Glutamatergic neuron (in vitro differentiated cells): ENCODE results near the gene DDX27. TPM values are rescaled to one million over a fixed set of nuclear protein-coding genes. Genes with fewer than 3 reads are reported as not detected.

ENCODE experiments used
- DNase-seq: peaks from one replicate; pipeline ENCODE4 v3.0.0; 2022
- H3K27ac Mint-ChIP-seq: one replicate; pipeline ENCODE4 v1.8.0; 2020; ENCODE audit warnings: mild to moderate bottlenecking, mixed read lengths, inconsistent platforms; ENCODE audit not compliant: unreplicated experiment
- H3K27me3 Mint-ChIP-seq: one replicate; pipeline ENCODE4 v1.8.0; 2020; ENCODE audit warnings: mild to moderate bottlenecking, moderate library complexity, mixed read lengths, inconsistent platforms; ENCODE audit not compliant: unreplicated experiment
- H3K36me3 Mint-ChIP-seq: one replicate; pipeline ENCODE4 v1.8.0; 2020; ENCODE audit warnings: mild to moderate bottlenecking, mixed read lengths, inconsistent platforms; ENCODE audit not compliant: unreplicated experiment
- H3K4me1 Mint-ChIP-seq: one replicate; pipeline ENCODE4 v1.8.0; 2020; ENCODE audit warnings: mild to moderate bottlenecking, low read depth, mixed read lengths, inconsistent platforms; ENCODE audit not compliant: unreplicated experiment
- H3K4me3 Mint-ChIP-seq: one replicate; pipeline ENCODE4 v1.8.0; 2020; ENCODE audit warnings: mild to moderate bottlenecking, mixed read lengths, inconsistent platforms; ENCODE audit not compliant: unreplicated experiment
- H3K9me3 Mint-ChIP-seq: one replicate; pipeline ENCODE4 v1.8.0; 2020; ENCODE audit warnings: mild to moderate bottlenecking, moderate library complexity, mixed read lengths, inconsistent platforms; ENCODE audit not compliant: unreplicated experiment
- CTCF ChIP-seq: fragments of 200-600 bp; sonication (generic); IDR thresholded peaks from one replicate; pipeline ENCODE4 v1.5.0; 2021; ENCODE audit not compliant: partially characterized antibody, unreplicated experiment
- total RNA-seq: library from RNA; stranded (reverse); fragmentation: NEBNext Ultra II Directional; extraction: Animal tissue kit (Norgen Biotek cat#: 25700); gene quantifications from one replicate; pipeline ENCODE4 v1.2.1, GENCODE V29; 2021; ENCODE audit not compliant: unreplicated experiment

DDX27 gene
- total RNA-seq, 1 donor from 2014 or later = 31.4 TPM

- Mint-ChIP-seq H3K4me1 (peaks cover 16% of the 10 kb centered on the region), H3K9me3 (peaks cover 4% of the 10 kb centered on the region), H3K27ac (no peak overlapping the region), H3K4me3 (no peak overlapping the region), H3K27me3 (peaks cover 3% of the 10 kb centered on the region), H3K36me3 (peaks cover 4% of the 10 kb centered on the region)
- DNase-seq = no peak
- TF ChIP-seq CTCF = no peak
Measured at GRCh38 chr20:49184691-49185070, 34.5 kb upstream of the DDX27 start.

DNA sequence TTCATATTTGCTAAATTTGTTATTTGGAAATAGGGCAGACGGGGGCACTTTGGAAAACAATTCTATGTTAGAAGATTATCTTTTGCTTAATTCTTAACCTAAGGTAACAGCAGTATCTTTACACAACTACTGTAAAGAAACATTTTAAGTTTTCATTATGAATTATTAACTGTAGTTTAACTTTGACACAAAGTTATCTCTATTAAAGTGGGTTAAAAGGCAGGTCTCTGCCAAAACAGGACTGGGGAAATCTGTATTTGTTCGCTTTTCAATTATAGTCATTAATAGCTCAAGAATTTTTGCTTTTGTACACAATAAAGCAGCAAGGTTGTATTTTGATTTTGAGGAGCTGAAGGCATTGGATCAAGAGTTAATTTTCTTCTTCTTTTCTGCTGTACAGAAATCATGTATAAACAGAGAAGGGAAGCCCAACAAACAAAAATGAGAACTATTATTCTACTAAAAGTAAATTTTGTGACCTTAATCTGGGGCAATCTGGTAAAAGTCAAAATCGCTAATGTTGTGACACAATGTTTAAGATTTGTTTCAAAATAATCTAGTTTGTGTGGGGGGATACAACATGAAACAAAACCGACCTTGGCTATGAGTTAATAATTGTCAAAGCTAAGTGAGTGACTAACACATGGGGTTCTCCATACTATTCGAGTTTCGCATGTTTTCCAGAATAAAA lies 34.0 kb upstream of the DDX27 start:
- no peak for TF ChIP-seq CTCF
- DNase-seq = no peak
- Mint-ChIP-seq H3K4me3 (peak overlapping the region; percentile 6), H3K27ac (no peak overlapping the region), H3K4me1 (peaks cover 15% of the 10 kb centered on the region), H3K9me3 (peaks cover 5% of the 10 kb centered on the region), H3K27me3 (peaks cover 6% of the 10 kb centered on the region), H3K36me3 (peaks cover 4% of the 10 kb centered on the region)

DNA sequence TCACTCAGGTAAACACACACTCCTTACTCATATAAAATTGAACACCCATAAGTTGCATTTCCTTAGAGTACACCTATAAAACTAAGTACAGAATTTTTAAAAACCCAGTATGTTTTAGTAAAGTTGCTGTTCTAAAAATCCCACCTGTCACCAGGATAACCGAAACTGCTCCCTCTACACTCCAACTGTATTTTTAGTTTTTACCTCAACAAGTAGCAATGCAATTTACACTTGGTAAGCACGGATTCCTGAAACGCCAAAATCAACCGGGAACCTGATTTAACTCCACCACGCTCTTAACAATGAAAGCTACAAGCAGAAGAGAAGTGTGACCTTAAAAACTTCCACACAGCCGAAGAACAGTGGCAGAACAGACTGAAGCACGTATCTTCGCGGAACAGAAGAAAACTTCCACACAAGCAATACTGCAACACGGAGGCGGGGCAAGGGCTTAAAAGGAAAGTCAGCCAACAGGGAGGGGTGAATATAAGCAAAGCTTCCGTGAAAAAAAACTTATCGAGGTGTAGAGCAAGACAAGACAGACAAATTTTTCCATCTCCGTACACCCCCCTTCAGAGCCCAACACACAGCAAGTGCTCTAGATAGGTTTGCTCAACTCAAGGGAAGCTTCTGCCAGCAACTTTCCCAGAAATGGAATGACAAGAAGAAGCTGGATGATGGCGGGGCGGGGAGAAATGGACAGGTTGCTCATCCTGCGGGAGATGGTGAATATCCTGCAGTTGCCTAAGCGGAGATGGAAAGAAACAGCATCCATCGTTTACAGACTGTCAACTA lies 32.5 kb upstream of the DDX27 start:
- TF ChIP-seq CTCF = no peak
- H3K4me3 Mint-ChIP-seq = peak overlapping the region; percentile 89
- peaks cover 8% of the 10 kb centered on the region for H3K27me3 Mint-ChIP-seq
- peaks cover 13% of the 10 kb centered on the region for H3K4me1 Mint-ChIP-seq
- H3K27ac Mint-ChIP-seq = no peak overlapping the region
- peaks cover 5% of the 10 kb centered on the region for H3K9me3 Mint-ChIP-seq
- DNase-seq = no peak
- peaks cover 4% of the 10 kb centered on the region for H3K36me3 Mint-ChIP-seq

DNA sequence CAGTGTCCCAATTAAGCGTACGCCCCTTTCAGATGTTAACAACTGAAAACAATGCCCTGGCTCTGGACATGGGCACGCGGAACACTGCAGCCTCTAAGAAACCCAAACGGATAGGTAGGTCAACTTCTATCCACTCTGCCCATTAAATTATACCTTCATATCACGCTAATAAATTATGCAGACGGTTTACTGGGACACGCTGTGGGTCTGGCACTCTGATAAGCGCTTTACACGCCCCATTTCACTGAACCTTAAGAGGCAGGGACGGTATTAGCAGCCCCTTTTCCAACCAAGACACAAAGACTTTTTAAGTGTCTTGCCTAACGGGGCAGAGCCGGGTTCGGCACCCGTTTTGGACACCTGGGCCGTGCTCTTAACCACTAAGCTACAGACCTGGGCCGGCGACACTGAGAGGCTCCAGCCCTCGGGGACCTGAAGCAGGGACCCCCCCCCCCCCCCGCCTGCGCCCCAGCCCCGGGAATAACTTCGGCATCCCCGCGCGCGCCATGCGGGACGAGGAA lies 31.8 kb upstream of the DDX27 start:
- Mint-ChIP-seq H3K27ac (peak overlapping the region; percentile 66), H3K36me3 (peaks cover 4% of the 10 kb centered on the region), H3K4me3 (peak overlapping the region; percentile 89), H3K9me3 (peaks cover 5% of the 10 kb centered on the region), H3K4me1 (peaks cover 11% of the 10 kb centered on the region), H3K27me3 (peaks cover 8% of the 10 kb centered on the region)
- TF ChIP-seq CTCF = no peak
- no peak for DNase-seq
